Type B pancreatic cell (in vitro differentiated cells): ENCODE results near the gene SVOP. TPM values are rescaled to one million over a fixed set of nuclear protein-coding genes. Genes with fewer than 3 reads are reported as not detected.
"Not testable (repeated sequence)": the region's sequence is repeated elsewhere in the genome, so short reads cannot be mapped to it uniquely, and the experiment has no call there.

Source experiments
- DNase-seq: peaks from one replicate; pipeline ENCODE4 v3.0.0; 2021; ENCODE audit warnings: mixed read lengths; ENCODE audit not compliant: unreplicated experiment; ENCODE audit errors: extremely low spot score
- H3K27ac Mint-ChIP-seq: 2 replicates; pipeline ENCODE4 v1.8.0; 2021; ENCODE audit warnings: mild to moderate bottlenecking, mixed read lengths
- H3K27me3 Mint-ChIP-seq: 2 replicates; pipeline ENCODE4 v1.8.0; 2021; ENCODE audit warnings: mixed read lengths
- H3K36me3 Mint-ChIP-seq: 2 replicates; pipeline ENCODE4 v1.8.0; 2021; ENCODE audit warnings: mixed read lengths
- H3K4me1 Mint-ChIP-seq: one replicate; pipeline ENCODE4 v1.8.0; 2021; ENCODE audit warnings: mixed read lengths; ENCODE audit not compliant: unreplicated experiment
- H3K4me3 Mint-ChIP-seq: 2 replicates; pipeline ENCODE4 v1.8.0; 2021; ENCODE audit warnings: mild to moderate bottlenecking, mixed read lengths
- H3K9me3 Mint-ChIP-seq: 2 replicates; pipeline ENCODE4 v1.8.0; 2021; ENCODE audit warnings: mixed read lengths
- CTCF ChIP-seq: fragments of 200-600 bp; sonication (generic); conservative IDR thresholded peaks from 2 replicates; pipeline ENCODE4 v1.5.0; 2021; ENCODE audit warnings: antibody characterized with exemption, mild to moderate bottlenecking
- total RNA-seq: library from RNA; stranded (reverse); gene quantifications from 2 replicates; pipeline ENCODE4 v1.2.1, GENCODE V29; 2021; ENCODE audit warnings: low replicate concordance

The SVOP gene
- total RNA-seq, 1 donor from 2014 or later: 3.6 TPM

DNA sequence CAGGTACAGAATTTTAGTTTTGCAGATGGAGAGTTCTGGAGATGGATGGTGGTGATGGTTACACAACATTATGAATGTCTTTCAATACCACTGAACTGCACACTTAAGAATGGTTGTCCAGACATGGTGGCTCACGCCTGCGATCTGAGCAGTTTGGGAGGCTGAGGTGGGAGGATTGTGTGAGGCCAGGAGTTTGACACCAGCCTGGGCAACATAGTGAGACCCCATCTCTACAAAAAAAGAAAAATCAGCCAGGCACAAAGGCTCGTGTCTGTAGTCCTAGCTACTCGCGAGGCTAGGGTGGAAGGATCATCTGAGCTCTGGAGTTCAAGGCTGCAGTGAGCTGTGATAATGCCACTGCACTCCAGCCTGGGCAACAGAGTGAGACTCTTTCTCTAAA, 23.4 kb upstream of the SVOP start:
- no peak for TF ChIP-seq CTCF
- H3K4me1 Mint-ChIP-seq: no peaks in the 10 kb centered on the region
- H3K27ac Mint-ChIP-seq: no peak overlapping the region
- no peak for DNase-seq
- no peaks in the 10 kb centered on the region for H3K9me3 Mint-ChIP-seq
- H3K27me3 Mint-ChIP-seq: peaks cover 30% of the 10 kb centered on the region
- no peaks in the 10 kb centered on the region for H3K36me3 Mint-ChIP-seq
- H3K4me3 Mint-ChIP-seq: no peak overlapping the region

GRCh38 chr12:109036975-109037374, 16.1 kb upstream of the SVOP start:
- Mint-ChIP-seq H3K27me3 (peaks cover 7% of the 10 kb centered on the region), H3K36me3 (no peaks in the 10 kb centered on the region), H3K27ac (no peak overlapping the region), H3K4me1 (no peaks in the 10 kb centered on the region), H3K4me3 (no peak overlapping the region), H3K9me3 (no peaks in the 10 kb centered on the region)
- TF ChIP-seq CTCF: no peak
- no peak for DNase-seq

DNA sequence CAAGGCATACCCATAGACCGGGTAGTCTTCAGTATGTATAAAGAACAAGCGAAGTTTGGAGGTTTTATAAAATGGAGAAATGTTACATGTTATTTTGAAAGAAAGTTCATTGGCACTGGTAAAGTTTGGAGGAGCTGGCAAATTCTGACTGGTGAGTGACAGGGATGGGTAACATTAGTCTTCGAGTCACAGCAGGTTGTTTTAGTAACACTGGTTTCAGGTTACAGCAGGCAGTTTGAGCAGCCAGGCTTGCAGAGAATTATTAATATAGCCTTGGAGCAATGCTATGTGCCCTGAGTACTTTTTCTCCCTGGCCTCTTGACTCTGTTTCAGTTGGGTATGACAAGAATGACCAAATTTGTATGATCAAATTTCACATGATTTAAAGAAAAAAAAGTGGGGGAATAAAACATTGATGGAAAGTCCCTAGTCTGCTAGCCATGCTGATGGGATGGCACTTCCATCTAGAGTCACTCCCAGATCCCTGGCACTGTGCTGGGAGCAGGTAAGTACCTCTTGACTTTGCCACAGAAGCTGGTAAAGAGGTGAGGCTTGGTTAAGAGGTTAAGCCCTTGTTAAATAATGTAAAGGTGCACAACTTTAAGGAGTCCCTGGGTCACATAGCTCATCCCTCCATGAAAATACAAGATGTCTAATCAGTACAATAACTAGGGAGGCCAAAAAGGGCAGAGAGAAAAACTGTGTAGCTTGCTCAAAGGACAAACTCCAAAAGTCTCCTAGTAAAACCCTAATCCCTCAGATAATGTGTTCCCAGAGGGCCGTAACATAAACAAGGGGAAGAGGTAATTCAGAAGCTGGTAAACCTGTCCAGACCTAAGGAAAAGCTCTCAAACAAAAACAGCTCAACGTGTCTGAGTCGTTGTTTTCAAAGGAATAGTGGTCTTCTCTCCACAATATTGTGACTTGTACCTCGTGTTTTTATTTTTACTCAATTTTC, 12.7 kb upstream of the SVOP start:
- H3K27ac Mint-ChIP-seq: no peak overlapping the region
- no peaks in the 10 kb centered on the region for H3K36me3 Mint-ChIP-seq
- H3K9me3 Mint-ChIP-seq: no peaks in the 10 kb centered on the region
- DNase-seq: no peak
- TF ChIP-seq CTCF: no peak
- H3K4me1 Mint-ChIP-seq: no peaks in the 10 kb centered on the region
- H3K4me3 Mint-ChIP-seq: no peak overlapping the region
- peaks cover 21% of the 10 kb centered on the region for H3K27me3 Mint-ChIP-seq

- no peaks in the 10 kb centered on the region for H3K9me3 Mint-ChIP-seq
- no peak overlapping the region for H3K27ac Mint-ChIP-seq
- no peaks in the 10 kb centered on the region for H3K4me1 Mint-ChIP-seq
- TF ChIP-seq CTCF: no peak
- DNase-seq: no peak
- no peaks in the 10 kb centered on the region for H3K36me3 Mint-ChIP-seq
- H3K4me3 Mint-ChIP-seq: no peak overlapping the region
- peaks cover 27% of the 10 kb centered on the region for H3K27me3 Mint-ChIP-seq
Observed at GRCh38 chr12:109029411-109029810, 8.5 kb upstream of the SVOP start.

DNA sequence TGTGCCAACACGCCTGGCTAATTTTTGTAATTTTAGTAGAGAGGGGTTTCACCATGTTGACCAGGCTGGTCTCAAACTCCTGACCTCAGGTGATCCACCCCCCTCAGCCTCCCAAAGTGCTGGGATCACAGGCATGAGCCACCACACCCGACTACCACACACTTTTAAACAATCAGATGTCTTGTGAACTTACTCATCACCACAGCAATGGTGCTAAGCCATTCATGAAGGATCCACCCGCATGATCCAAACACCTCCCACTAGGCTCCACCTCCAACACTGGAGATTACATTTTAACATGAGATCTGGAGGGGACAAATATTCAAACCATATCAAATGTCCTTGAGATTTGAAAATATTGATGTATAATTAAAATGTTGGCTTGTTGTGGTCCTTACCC, 7.8 kb upstream of the SVOP start:
- not testable (repeated sequence) for H3K4me3 Mint-ChIP-seq, H3K36me3 Mint-ChIP-seq, H3K4me1 Mint-ChIP-seq, H3K27ac Mint-ChIP-seq, DNase-seq, H3K9me3 Mint-ChIP-seq
- peaks cover 27% of the 10 kb centered on the region for H3K27me3 Mint-ChIP-seq

DNA sequence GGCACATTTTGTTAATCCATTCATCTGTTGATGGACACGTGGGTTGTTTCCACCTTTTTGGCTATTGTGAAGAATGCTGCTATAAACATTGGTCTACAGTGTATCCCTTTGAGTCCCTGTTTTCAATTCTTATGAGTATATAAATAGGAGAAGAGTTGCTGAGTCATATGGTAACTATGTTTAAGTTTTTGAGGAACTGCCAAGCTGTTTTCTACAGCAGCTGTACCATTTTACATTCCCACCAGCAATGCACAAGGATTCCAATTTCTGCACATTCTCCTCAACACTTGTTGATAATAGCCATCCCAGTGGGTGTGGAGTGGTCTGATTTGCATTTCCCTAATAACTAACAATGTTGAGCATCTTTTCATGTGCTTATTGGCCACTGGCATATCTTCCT, 6.9 kb upstream of the SVOP start:
- Mint-ChIP-seq H3K27ac (no peak overlapping the region), H3K4me1 (no peaks in the 10 kb centered on the region), H3K4me3 (no peak overlapping the region)

More for the DNA sequence above, 6.9 kb upstream of the SVOP start:
- DNase-seq: no peak
- H3K27me3 Mint-ChIP-seq: peaks cover 27% of the 10 kb centered on the region
- TF ChIP-seq CTCF: no peak
- H3K36me3 Mint-ChIP-seq: no peaks in the 10 kb centered on the region
- no peaks in the 10 kb centered on the region for H3K9me3 Mint-ChIP-seq
